GM10248 (cell line): ENCODE data around the gene LRP8.
A peak's percentile ranks its signal among the peaks of the same experiment; 100 is the strongest.

Experiments used
- CTCF ChIA-PET: fragments of 300-600 bp; sonication (Branson Sonifier 250); formaldehyde crosslinking; extraction: SDS; loops from one replicate; lab custom pipeline; 2021; ENCODE audit warnings: antibody characterized with exemption; lab: Yijun Ruan, JAX
- POLR2A ChIA-PET: fragments of 350-650 bp; sonication (Branson Sonifier 250); formaldehyde crosslinking; extraction: SDS; loops from one replicate; lab custom pipeline; 2020; ENCODE audit warnings: antibody characterized with exemption; lab: Yijun Ruan, JAX
- DNase-seq: peaks from one replicate; pipeline ENCODE4 v3.0.0; 2012; ENCODE audit errors: extremely low spot score
- CTCF ChIP-seq: IDR thresholded peaks from 2 replicates; pipeline ENCODE4 v1.5.1; 2012; ENCODE audit warnings: mild to moderate bottlenecking, low read depth; ENCODE audit errors: extremely low read depth, missing control alignments, control extremely low read depth

LRP8 gene

GRCh38 chr1:53292690-53293089 lies 35.2 kb downstream of the LRP8 start:
- peak; percentile 68 for DNase-seq
- POLR2A ChIA-PET = no interaction called here
- CTCF ChIA-PET = interaction anchor here (0.9 to 8.7 kb wide), 5 partner anchors 14 to 101 kb away, joined by 3 to 74 read pairs (median 5); no protein-coding TSS in a partner anchor
- no peak for TF ChIP-seq CTCF

- no peak for TF ChIP-seq CTCF
- no peak for DNase-seq
- ChIA-PET CTCF (interaction anchor here (1.0 to 8.7 kb wide), 5 partner anchors 12 to 102 kb away, joined by 3 to 74 read pairs (median 5); no protein-coding TSS in a partner anchor), POLR2A (no interaction called here)
Observed at GRCh38 chr1:53291574-53291973, 36.3 kb downstream of the LRP8 start.

- ChIA-PET POLR2A (no interaction called here), CTCF (interaction anchor here (0.9 to 8.7 kb wide), 6 partner anchors 9 to 105 kb away, joined by 3 to 74 read pairs (median 3); no protein-coding TSS in a partner anchor)
- no peak for DNase-seq
- TF ChIP-seq CTCF = no peak
Observed at GRCh38 chr1:53288790-53289429, 39.0 kb downstream of the LRP8 start.

GRCh38 chr1:53288002-53288789 lies 39.7 kb downstream of the LRP8 start:
- no peak for TF ChIP-seq CTCF
- DNase-seq = no peak
- ChIA-PET CTCF (interaction anchor here (0.9 to 8.7 kb wide), 8 partner anchors 8 to 106 kb away, joined by 3 to 74 read pairs (median 4); no protein-coding TSS in a partner anchor), POLR2A (interaction anchor here (0.9 kb wide), 1 partner anchor 31 kb away, joined by 3 read pairs; no protein-coding TSS in a partner anchor)

- TF ChIP-seq CTCF = no peak
- POLR2A ChIA-PET = interaction anchor here (0.9 kb wide), 1 partner anchor 33 kb away, joined by 3 read pairs; no protein-coding TSS in a partner anchor
- no peak for DNase-seq
- CTCF ChIA-PET = interaction anchor here (1.2 to 8.7 kb wide), 5 partner anchors 8 to 107 kb away, joined by 3 to 74 read pairs (median 10); no protein-coding TSS in a partner anchor
Observed at GRCh38 chr1:53286955-53287354, 40.9 kb downstream of the LRP8 start.
